GM21723 (cell line): Measurements from ENCODE around the gene HTRA1.

Experiments
- ATAC-seq: cut with Tn5 transposase; IDR thresholded peaks from one replicate; pipeline ENCODE4 v1.9.1; 2021; ENCODE audit warnings: mild to moderate bottlenecking, moderate library complexity; ENCODE audit not compliant: unreplicated experiment

The HTRA1 gene

GRCh38 chr10:122493761-122494160, 32.4 kb downstream of the HTRA1 start:
- no peak for ATAC-seq

- no peak for ATAC-seq
Measured at GRCh38 chr10:122494173-122494820, 32.9 kb downstream of the HTRA1 start.

GRCh38 chr10:122494833-122495232, 33.5 kb downstream of the HTRA1 start:
- ATAC-seq: no peak

- ATAC-seq: no peak
Measured at GRCh38 chr10:122495406-122496340, 34.3 kb downstream of the HTRA1 start.

- ATAC-seq: no peak
Measured at GRCh38 chr10:122497241-122497640, 35.9 kb downstream of the HTRA1 start.

GRCh38 chr10:122498521-122498920, 37.2 kb downstream of the HTRA1 start:
- ATAC-seq: no peak

GRCh38 chr10:122499012-122499411, 37.7 kb downstream of the HTRA1 start:
- ATAC-seq: no peak

- no peak for ATAC-seq
Measured at GRCh38 chr10:122499491-122499941, 38.2 kb downstream of the HTRA1 start.

GRCh38 chr10:122500194-122500593, 38.8 kb downstream of the HTRA1 start:
- no peak for ATAC-seq

GRCh38 chr10:122500726-122501125, 39.4 kb downstream of the HTRA1 start:
- ATAC-seq: no peak

- ATAC-seq: no peak
Measured at GRCh38 chr10:122503012-122503411, 41.7 kb downstream of the HTRA1 start.

GRCh38 chr10:122503886-122504609, 42.7 kb downstream of the HTRA1 start:
- no peak for ATAC-seq

- ATAC-seq: no peak
Measured at GRCh38 chr10:122504610-122504950, 43.2 kb downstream of the HTRA1 start.

GRCh38 chr10:122505011-122505410, 43.7 kb downstream of the HTRA1 start:
- ATAC-seq: no peak

GRCh38 chr10:122505885-122506645, 44.7 kb downstream of the HTRA1 start:
- no peak for ATAC-seq

GRCh38 chr10:122507616-122508015, 46.3 kb downstream of the HTRA1 start:
- no peak for ATAC-seq

- no peak for ATAC-seq
Measured at GRCh38 chr10:122508021-122508420, 46.7 kb downstream of the HTRA1 start.

- no peak for ATAC-seq
Measured at GRCh38 chr10:122509323-122509722, 48.0 kb downstream of the HTRA1 start.

GRCh38 chr10:122510326-122510725, 49.0 kb downstream of the HTRA1 start:
- ATAC-seq: no peak

- no peak for ATAC-seq
Measured at GRCh38 chr10:122510736-122511135, 49.4 kb downstream of the HTRA1 start.

GRCh38 chr10:122513053-122513452, 51.7 kb downstream of the HTRA1 start:
- ATAC-seq: no peak
